Osteoblast (primary cell): Measurements from ENCODE around the gene ADGRF3. TPM values are rescaled to one million over a fixed set of nuclear protein-coding genes. Genes with fewer than 3 reads are reported as not detected.
"Not testable (repeated sequence)": the region's sequence is repeated elsewhere in the genome, so short reads cannot be mapped to it uniquely, and the experiment has no call there.

Experiments
- DNase-seq: peaks from one replicate; pipeline ENCODE4 v3.0.0; 2011; ENCODE audit warnings: low spot score, mixed read lengths; ENCODE audit not compliant: insufficient read length; ENCODE audit errors: missing footprints
- H2AFZ ChIP-seq: 2 replicates; pipeline ENCODE4 v1.6.0; 2011; ENCODE audit warnings: mild to moderate bottlenecking, low read length
- H3K27ac ChIP-seq: 2 replicates; pipeline ENCODE4 v1.5.1; 2011; ENCODE audit warnings: mild to moderate bottlenecking, low read depth, low read length, moderate library complexity
- H3K27me3 ChIP-seq: 2 replicates; pipeline ENCODE4 v1.6.0; 2012; ENCODE audit warnings: mild to moderate bottlenecking, control low read depth, inconsistent platforms, low read length, moderate library complexity; ENCODE audit not compliant: insufficient read depth
- H3K36me3 ChIP-seq: 2 replicates; pipeline ENCODE4 v1.5.1; 2011; ENCODE audit warnings: mild to moderate bottlenecking, low read length, control low read depth, moderate library complexity; ENCODE audit not compliant: insufficient read depth
- H3K4me1 ChIP-seq: 2 replicates; pipeline ENCODE4 v1.5.1; 2011; ENCODE audit warnings: mild to moderate bottlenecking, low read length, control low read depth, moderate library complexity; ENCODE audit not compliant: insufficient read depth
- H3K4me2 ChIP-seq: 2 replicates; pipeline ENCODE4 v1.6.0; 2011; ENCODE audit warnings: mild to moderate bottlenecking, low read length; ENCODE audit not compliant: insufficient read depth
- H3K4me3 ChIP-seq: fragments of 200-600 bp; sonication (generic); 3 replicates; pipeline ENCODE4 v1.5.1; 2012; ENCODE audit warnings: mild to moderate bottlenecking, low read length, inconsistent platforms; ENCODE audit not compliant: insufficient read depth
- H3K79me2 ChIP-seq: 2 replicates; pipeline ENCODE4 v1.6.0; 2012; ENCODE audit warnings: mild to moderate bottlenecking, low read length, control low read depth, inconsistent platforms; ENCODE audit not compliant: insufficient read depth
- H3K9me3 ChIP-seq: 2 replicates; pipeline ENCODE4 v1.5.1; 2011; ENCODE audit warnings: low read depth, low read length, control low read depth
- H4K20me1 ChIP-seq: 2 replicates; pipeline ENCODE4 v1.6.0; 2012; ENCODE audit warnings: mild to moderate bottlenecking, low read length, control low read depth; ENCODE audit not compliant: insufficient read depth
- total RNA-seq: library from RNA; depleted of rRNA; stranded (reverse); fragments of >200 nt; gene quantifications from 2 replicates; pipeline ENCODE4 v1.2.3, GENCODE V29; 2012
- TF ChIP-seq, protein P1 (sequence below): IDR thresholded peaks from 2 replicates; pipeline ENCODE4 v1.5.1; 2011; ENCODE audit warnings: mild to moderate bottlenecking, low read depth, low read length, moderate library complexity; ENCODE audit errors: extremely low read depth

The ADGRF3 gene
- total RNA-seq, 1 donor: under 0.01 TPM

GRCh38 chr2:26380281-26380680, 33.7 kb upstream of the ADGRF3 start:
- Histone ChIP-seq H3K9me3 (no peaks in the 10 kb centered on the region), H3K4me3 (no peak overlapping the region), H3K4me1 (no peaks in the 10 kb centered on the region), H4K20me1 (no peaks in the 10 kb centered on the region), H3K36me3 (peaks cover 25% of the 10 kb centered on the region), H3K27me3 (no peaks in the 10 kb centered on the region), H2AFZ (no peak overlapping the region), H3K4me2 (no peak overlapping the region), H3K27ac (no peak overlapping the region), H3K79me2 (no peaks in the 10 kb centered on the region)
- DNase-seq: no peak
- TF ChIP-seq, protein P1, sequence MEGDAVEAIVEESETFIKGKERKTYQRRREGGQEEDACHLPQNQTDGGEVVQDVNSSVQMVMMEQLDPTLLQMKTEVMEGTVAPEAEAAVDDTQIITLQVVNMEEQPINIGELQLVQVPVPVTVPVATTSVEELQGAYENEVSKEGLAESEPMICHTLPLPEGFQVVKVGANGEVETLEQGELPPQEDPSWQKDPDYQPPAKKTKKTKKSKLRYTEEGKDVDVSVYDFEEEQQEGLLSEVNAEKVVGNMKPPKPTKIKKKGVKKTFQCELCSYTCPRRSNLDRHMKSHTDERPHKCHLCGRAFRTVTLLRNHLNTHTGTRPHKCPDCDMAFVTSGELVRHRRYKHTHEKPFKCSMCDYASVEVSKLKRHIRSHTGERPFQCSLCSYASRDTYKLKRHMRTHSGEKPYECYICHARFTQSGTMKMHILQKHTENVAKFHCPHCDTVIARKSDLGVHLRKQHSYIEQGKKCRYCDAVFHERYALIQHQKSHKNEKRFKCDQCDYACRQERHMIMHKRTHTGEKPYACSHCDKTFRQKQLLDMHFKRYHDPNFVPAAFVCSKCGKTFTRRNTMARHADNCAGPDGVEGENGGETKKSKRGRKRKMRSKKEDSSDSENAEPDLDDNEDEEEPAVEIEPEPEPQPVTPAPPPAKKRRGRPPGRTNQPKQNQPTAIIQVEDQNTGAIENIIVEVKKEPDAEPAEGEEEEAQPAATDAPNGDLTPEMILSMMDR: no peak

- TF ChIP-seq, protein P1: no peak
- H3K4me1 ChIP-seq: no peaks in the 10 kb centered on the region
- no peaks in the 10 kb centered on the region for H4K20me1 ChIP-seq
- H3K4me2 ChIP-seq: no peak overlapping the region
- H3K79me2 ChIP-seq: no peaks in the 10 kb centered on the region
- H3K27me3 ChIP-seq: no peaks in the 10 kb centered on the region
- no peak overlapping the region for H3K4me3 ChIP-seq
- DNase-seq: no peak
- H2AFZ ChIP-seq: no peak overlapping the region
- H3K27ac ChIP-seq: no peak overlapping the region
- peaks cover 35% of the 10 kb centered on the region for H3K36me3 ChIP-seq
- no peaks in the 10 kb centered on the region for H3K9me3 ChIP-seq
These were observed 30.2 kb upstream of the ADGRF3 start for GRCh38 chr2:26376799-26377198.

- not testable (repeated sequence) for H3K9me3 ChIP-seq, H4K20me1 ChIP-seq, H3K27me3 ChIP-seq, DNase-seq, H3K4me2 ChIP-seq, H3K79me2 ChIP-seq, H3K4me3 ChIP-seq, H3K4me1 ChIP-seq, H3K27ac ChIP-seq, H2AFZ ChIP-seq
- H3K36me3 ChIP-seq: peaks cover 32% of the 10 kb centered on the region
These were observed 24.3 kb upstream of the ADGRF3 start for GRCh38 chr2:26370909-26371308.

DNA sequence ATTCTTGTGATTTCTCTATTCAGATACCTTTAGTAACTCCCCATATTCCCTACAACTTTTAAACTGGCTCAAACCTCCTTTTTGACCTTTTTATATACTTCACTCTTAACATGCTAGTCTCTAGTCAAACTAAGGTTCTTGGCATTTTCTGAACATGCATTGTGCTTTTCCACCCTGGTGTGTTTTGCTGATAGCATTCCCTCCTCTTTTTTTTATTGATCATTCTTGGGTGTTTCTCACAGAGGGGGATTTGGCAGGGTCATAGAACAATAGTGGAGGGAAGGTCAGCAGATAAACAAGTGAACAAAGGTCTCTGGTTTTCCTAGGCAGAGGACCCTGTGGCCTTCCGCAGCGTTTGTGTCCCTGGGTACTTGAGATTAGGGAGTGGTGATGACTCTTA, 23.1 kb upstream of the ADGRF3 start:
- DNase-seq, H3K27ac ChIP-seq, H3K27me3 ChIP-seq, H3K4me3 ChIP-seq, H3K4me1 ChIP-seq, H3K4me2 ChIP-seq, H2AFZ ChIP-seq, H3K79me2 ChIP-seq, H3K9me3 ChIP-seq: not testable (repeated sequence)
- Histone ChIP-seq H4K20me1 (peaks cover 10% of the 10 kb centered on the region), H3K36me3 (peaks cover 25% of the 10 kb centered on the region)

GRCh38 chr2:26366957-26367356, 20.4 kb upstream of the ADGRF3 start:
- Histone ChIP-seq H4K20me1 (peaks cover 29% of the 10 kb centered on the region), H3K27me3 (no peaks in the 10 kb centered on the region), H3K4me2 (no peak overlapping the region), H3K36me3 (peaks cover 15% of the 10 kb centered on the region), H2AFZ (no peak overlapping the region), H3K79me2 (peaks cover 23% of the 10 kb centered on the region), H3K4me1 (peaks cover 11% of the 10 kb centered on the region), H3K9me3 (no peaks in the 10 kb centered on the region), H3K27ac (no peak overlapping the region), H3K4me3 (no peak overlapping the region)
- no peak for DNase-seq
- TF ChIP-seq, protein P1: no peak
